IPS-NIHi11 (cell line): ENCODE results near the gene PTPRC.
"Not testable (repeated sequence)": the region's sequence is repeated elsewhere in the genome, so short reads cannot be mapped to it uniquely, and the experiment has no call there.

ENCODE experiments used
- DNase-seq: peaks from one replicate; pipeline ENCODE4 v3.0.0; 2012; ENCODE audit warnings: mixed read lengths, low spot score

PTPRC gene, protein sequence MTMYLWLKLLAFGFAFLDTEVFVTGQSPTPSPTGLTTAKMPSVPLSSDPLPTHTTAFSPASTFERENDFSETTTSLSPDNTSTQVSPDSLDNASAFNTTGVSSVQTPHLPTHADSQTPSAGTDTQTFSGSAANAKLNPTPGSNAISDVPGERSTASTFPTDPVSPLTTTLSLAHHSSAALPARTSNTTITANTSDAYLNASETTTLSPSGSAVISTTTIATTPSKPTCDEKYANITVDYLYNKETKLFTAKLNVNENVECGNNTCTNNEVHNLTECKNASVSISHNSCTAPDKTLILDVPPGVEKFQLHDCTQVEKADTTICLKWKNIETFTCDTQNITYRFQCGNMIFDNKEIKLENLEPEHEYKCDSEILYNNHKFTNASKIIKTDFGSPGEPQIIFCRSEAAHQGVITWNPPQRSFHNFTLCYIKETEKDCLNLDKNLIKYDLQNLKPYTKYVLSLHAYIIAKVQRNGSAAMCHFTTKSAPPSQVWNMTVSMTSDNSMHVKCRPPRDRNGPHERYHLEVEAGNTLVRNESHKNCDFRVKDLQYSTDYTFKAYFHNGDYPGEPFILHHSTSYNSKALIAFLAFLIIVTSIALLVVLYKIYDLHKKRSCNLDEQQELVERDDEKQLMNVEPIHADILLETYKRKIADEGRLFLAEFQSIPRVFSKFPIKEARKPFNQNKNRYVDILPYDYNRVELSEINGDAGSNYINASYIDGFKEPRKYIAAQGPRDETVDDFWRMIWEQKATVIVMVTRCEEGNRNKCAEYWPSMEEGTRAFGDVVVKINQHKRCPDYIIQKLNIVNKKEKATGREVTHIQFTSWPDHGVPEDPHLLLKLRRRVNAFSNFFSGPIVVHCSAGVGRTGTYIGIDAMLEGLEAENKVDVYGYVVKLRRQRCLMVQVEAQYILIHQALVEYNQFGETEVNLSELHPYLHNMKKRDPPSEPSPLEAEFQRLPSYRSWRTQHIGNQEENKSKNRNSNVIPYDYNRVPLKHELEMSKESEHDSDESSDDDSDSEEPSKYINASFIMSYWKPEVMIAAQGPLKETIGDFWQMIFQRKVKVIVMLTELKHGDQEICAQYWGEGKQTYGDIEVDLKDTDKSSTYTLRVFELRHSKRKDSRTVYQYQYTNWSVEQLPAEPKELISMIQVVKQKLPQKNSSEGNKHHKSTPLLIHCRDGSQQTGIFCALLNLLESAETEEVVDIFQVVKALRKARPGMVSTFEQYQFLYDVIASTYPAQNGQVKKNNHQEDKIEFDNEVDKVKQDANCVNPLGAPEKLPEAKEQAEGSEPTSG (N-terminal part only)

DNA sequence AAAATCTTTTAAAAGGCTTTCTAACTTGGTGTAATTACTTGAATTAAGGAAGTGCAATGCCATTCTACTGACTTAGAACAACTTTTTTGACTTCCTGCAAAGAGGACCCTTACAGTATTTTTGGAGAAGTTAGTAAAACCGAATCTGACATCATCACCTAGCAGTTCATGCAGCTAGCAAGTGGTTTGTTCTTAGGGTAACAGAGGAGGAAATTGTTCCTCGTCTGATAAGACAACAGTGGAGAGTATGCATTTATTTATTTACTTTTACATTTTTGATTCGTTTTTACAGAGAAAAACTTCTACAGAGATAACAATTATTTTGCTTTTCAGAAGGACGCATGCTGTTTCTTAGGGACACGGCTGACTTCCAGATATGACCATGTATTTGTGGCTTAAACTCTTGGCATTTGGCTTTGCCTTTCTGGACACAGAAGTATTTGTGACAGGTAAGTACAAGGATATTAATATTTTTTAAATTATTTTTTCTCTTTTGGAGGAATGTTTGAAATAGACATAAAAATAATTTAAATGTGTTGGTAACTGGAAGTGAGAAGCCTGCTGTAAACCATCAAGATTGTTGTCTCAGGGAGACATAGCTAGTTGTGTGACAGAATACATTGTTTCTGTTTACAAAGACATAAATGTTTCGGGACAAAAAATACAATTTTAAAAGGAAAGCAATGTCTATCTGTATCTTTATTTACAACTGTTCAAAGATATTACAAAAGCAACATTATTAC lies at the start of gene PTPRC:
PTPRC (plus strand) TSS at position 147 of the 742 bp plus-strand sequence; CDS start at position 376, 229 bp downstream.
- DNase-seq: no peak

DNA sequence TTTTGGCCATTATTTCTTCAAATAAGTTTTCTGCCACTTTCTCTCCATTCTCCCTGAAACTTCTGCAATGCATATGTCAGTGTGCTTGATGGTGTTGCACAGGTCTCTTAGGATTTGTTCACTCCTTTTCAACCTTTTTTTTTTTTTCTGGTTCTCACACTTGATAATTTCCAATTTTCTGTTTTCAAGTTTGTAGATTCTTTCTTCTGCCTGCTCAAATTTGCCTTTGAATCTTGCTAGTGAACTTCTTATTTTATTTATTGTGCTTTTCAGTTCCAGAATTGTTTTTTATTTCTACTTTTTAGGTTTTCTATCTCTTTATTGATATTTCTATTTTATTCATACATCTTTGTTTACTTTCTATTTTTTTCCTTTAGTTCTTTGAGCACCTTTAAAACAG lies 48.4 kb upstream of the PTPRC start:
- no peak for DNase-seq

DNA sequence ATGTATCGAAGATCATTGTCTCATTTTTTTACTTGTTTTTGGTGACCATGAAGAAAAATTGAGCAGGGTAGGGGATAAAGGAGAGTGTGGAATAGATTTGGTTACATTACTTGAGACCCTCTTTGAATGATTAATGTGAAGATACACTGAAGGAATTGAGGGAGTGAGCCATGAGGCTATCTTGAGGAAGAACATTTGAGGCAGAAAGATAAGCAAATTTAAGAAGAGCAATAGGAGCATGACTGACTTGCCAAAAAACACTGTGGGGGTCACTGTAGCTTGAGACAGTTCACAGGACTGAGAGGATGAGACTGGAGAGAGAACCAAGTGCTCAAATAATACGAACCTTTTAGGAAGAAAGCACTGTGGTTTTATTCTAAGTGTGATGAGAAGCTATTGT lies 43.1 kb upstream of the PTPRC start:
- no peak for DNase-seq

DNA sequence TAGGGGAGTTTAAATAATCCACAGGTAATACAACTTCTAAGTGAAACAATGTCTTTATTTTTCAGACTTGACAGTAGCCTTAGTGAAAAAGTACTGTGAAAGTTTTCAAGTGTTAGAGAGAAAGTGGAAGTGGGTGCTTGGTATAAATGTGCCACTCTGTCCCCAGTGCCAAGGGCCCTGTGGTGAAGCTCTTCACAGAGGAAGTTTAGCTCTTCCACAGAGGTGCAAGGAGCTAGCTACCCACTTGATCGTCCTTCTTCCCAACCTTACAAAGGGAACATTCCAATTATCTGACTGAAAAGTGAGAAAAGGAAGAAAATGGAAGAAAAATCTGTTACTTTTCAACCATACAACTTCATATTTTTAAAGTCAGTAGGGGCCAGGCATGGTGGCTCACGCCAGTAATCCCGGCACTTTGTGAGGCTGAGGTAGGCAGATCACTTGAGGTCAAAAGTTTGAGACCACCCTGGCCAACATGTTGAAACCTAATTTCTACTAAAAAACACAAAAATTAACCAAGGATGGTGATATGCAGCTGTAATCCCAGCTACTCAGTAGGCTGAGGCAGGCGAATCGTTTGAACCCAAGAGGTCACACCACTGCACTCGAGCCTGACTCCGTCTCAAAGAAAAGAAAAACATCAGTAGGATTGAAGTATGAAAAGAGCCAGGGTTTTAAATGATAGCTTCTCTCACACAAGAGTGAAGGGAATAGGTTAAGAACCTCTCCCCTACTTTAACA lies 41.0 kb upstream of the PTPRC start:
- DNase-seq: no peak

DNA sequence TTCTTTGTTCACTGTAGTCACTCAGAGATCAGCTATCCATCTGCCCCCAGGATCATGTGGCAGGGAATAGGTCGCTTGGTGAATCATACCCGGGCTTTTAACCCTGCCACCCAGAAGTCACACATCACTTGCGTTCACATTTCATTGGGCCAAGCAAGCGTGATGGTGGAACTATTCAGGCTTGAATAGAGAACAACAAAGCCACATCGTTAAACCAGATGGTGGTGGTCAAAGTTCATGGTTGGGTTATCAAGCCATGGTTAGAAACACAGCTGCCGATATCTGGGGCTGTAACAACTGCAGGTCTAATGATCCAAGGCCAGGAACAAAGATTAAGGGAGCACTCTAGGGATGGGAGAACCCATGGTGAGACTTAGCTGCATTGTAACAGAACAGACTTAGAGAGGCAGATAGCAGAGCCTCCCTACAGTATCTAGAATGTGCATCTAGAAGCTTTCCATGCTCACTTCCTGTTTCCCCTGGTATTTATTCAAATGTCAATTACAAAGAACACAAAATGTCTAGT lies 40.0 kb upstream of the PTPRC start:
- DNase-seq: no peak

DNA sequence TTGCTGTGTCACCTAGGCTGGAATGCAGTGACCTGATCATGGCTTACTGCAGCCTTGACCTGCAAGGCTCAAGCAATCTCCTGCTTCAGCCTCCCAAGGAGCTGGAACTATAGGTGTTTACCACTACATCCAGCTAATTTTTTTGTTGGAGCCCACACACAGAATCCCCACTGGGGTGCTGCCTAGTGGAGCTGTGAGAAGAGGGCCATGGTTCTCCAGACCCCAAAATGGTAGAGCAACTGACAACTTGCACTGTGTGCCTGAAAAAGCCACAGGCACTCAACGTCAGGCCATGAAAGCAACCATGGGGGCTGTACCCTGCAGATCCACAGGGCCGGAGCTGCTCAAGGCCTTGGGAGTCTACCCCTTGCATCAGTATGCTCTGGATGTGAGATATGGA lies 39.1 kb upstream of the PTPRC start:
- no peak for DNase-seq

DNA sequence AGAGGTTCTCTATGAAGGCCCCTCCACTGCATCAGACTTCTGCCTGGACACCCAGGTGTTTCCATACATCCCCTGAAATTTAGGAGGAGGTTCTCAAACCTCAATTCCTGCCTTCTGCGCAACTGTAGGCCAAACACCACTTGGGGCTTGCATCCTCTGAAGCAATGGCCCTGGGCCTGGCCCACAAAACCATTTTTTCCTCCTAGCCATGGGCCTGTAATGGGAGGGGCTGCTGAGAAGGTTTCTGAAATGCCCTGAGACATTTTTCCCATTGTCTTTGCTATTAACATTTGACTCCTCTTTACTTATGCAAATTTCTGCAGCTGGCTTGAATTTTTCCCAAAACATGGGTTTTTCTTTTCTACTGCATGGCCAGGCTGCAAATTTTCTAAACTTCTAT lies 37.9 kb upstream of the PTPRC start:
- no peak for DNase-seq

DNA sequence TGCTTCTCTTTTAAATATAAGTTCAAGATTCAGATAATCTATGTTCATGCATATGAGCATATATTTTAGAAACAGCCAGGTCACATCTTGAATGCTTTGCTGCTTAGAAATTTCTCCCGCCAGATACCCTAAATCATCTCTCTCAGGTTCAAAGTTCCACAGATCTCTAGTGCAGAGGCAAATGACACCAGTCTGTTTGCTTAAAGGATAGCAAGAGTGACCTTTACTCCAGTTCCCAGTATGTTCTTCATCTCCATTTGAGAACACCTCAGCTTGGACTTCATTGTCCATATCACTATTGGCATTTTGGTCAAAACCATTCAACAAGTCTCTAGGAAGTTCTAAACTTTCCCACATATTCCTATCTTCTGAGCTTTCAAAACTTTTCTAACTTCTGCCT lies 37.5 kb upstream of the PTPRC start:
- DNase-seq: not testable (repeated sequence)

DNA sequence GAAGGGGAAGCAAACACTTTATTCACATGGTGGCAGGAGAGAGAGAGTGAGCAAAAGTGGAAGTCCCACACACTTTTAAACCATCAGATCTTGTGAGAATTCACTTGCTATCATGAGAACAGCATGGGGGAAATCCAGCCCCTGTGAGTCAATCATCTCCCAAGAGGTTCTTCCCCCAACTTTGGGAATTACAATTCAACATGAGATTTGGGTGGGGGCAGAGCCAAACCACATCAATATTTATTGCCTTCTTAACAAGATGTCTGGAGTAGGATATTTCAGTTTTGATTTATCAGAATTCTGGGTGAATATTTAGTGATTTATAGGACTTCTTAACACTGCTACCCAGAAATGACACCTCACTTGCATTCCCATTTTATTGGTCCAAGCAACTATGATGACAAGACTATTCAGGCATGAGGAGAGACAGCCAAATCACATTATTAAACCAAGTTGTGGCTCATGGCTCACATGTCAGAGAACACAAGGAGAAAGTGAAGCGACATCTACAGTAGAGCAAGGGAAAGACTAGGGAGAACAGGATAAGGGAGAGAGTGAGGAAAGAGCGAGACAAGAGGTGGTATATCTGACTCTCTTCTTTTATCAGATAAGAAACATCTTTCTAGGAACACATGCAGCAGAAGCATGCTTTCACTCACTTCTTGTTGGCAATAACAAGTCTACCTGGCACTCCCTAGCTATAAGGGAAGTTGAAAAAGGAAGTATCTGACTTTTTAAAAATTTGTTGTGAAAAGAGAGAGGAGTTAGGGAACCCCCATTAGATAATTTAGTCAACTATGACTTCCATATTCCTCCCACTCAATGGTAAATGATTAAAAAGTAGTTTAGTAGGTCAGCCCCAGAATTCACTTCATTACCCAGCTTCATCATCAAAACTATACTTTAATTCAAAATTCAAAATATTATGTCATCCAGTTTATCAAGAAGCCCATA lies 36.6 kb upstream of the PTPRC start:
- no peak for DNase-seq

DNA sequence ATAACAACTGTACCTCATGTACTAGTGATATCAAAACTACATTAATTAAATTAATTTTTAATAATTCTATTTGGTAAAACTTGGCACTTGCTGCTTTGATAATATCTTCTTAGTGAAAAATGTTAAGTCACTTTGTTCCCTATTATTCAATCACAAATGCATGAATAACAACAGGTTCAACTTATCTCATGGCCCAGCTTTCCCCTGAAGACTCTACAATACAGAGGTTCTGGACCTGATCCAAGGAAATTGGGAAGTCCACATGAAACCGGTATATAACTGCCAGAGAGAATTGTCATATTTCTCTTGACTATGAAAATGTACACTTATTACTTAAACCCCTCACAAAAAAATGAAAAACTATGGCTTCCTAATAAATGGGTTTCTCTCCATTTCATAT lies 33.9 kb upstream of the PTPRC start:
- DNase-seq: no peak

DNA sequence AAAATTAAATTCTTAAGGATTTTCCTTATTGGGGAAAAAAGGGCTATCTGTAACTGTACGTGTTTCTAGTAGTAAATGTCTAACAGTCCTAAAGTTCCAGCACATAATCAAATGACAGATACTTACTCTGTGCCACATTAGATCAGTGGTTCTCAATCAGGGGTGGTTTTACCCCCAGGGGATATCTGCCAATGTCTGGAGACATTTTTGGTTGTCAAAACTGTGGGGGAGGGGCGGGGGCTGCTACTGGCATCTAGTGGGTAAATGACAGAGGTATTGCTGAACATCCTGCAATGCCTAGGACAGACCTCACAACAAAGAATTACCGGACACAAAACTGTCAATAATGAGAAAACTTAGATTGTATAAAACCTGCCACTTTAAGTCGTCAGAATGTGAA lies 33.4 kb upstream of the PTPRC start:
- no peak for DNase-seq

DNA sequence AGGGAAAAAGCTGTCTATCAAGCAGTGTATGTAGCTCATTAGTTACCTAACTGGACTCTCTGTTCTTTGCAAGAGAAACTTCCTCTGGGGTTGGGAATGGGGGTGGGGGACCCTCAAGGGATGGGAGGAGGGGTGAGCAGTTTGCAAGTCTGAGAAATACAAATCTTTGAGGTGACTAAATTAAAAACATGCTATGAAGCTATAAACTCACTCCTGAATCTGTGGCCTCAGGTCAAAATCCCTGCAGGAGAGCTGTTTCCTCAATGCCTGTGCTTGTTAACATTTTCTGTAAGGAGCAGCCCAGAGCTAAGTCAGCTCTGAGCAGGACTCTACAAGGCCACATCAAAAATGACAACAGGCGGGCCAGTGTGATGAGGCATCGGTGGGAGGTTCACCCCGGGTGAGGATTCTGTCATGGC lies 32.8 kb upstream of the PTPRC start:
- DNase-seq: no peak

DNA sequence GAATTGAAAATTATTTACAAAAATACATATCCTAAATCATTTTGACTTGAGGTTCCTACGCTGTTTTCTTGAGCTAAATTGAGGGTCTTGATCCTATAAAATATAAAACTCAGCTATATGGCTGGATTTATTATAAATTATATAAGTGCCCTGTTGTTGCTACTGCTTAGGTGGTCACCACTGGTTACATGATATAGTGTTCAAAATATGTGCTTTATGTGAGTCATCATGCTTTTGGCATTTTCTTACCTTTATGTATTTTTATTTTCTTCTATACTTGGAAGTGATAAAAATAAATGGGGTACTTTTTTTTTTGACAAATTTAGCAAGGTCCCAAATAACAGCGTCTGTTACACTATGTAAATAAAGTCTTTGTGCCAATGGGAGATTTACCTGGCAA lies 31.1 kb upstream of the PTPRC start:
- no peak for DNase-seq

DNA sequence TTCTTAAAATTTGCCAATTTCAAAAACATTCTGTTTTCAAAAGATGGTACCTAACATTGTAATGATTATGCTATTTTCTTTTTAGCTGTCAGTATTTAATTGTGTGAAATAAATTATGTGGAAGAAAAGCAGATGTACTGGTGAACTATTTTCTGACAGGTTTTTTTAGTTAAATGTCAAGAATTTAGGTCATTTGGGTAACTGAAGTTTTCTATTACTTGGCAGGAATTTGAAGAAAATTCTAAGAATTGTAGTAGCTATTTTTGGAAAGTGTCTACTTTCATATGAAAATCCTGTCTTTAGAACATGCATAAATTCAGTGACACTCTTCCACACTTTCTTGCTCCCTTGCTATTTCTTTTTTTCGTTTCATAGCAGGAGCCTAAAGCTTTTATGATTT lies 28.5 kb upstream of the PTPRC start:
- no peak for DNase-seq

DNA sequence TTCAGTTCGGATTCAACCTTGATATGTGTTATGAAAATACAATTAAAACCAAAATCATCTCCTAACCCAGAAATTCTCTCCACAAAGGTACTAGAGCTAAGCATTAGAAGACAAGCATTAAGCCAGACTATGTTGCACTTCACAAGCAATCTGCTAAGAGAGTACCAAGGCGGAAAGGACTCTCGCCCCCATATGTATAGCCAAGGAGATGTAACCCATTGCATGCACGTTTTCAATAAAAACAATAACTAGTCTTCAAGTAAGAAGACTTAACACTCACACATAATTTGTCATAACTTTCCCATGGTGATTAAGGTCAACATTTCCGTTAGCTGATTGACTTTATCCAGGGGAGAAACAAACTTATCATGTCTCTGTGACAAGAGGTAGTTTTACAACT lies 27.6 kb upstream of the PTPRC start:
- no peak for DNase-seq

DNA sequence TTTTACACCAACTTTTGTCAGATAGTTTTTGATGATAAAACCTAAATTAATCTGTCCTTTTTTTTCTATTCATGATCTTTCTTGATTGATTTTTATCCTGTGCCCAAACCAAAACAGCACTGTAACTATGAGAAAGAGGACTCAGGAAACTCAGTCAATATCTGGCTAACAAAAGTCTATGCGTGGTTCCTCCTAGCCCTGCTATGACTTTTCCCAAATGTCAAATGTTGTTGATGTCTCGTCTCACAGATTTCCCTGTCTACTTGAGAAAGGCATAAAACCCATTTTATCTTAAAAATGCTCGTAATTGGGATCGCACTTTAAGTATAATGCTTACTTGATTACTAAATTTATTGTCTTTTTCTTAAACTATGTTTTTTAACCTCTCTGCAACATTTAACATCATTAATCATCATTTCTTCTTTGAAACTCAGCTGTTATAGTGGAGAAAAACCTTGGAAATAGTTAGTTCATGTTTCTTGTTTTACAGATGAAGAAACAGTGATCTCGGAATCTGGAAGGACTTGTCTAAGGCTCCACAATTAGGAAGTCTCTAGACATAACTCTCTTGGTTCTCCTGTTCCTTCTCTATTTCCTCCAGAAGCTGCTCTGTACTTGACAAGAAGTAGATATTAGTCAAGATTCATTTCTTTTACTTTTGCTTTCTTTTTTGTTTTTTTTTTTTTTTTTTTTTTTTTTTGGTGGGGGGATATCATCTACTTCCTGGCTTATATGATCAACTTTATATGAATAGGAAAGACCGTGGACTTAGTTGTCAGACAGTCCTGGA lies 26.2 kb upstream of the PTPRC start:
- no peak for DNase-seq

DNA sequence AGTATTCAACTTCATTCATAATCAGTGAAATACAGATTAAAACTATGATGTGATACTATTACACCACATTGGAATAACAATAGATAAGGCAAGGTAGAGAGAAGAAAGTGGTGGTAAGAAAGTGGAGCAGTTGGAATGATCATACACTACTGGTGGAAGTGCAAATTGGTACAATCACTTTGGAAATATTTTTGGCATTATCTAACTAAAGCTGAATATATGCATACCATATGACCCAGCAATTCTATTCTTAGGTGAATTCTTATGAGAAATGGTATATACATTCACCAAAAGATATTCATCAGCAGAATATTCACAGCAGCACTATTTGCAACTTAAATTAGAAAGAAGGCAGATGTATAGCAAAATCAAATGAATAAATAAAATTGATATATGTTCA lies 21.4 kb upstream of the PTPRC start:
- no peak for DNase-seq

DNA sequence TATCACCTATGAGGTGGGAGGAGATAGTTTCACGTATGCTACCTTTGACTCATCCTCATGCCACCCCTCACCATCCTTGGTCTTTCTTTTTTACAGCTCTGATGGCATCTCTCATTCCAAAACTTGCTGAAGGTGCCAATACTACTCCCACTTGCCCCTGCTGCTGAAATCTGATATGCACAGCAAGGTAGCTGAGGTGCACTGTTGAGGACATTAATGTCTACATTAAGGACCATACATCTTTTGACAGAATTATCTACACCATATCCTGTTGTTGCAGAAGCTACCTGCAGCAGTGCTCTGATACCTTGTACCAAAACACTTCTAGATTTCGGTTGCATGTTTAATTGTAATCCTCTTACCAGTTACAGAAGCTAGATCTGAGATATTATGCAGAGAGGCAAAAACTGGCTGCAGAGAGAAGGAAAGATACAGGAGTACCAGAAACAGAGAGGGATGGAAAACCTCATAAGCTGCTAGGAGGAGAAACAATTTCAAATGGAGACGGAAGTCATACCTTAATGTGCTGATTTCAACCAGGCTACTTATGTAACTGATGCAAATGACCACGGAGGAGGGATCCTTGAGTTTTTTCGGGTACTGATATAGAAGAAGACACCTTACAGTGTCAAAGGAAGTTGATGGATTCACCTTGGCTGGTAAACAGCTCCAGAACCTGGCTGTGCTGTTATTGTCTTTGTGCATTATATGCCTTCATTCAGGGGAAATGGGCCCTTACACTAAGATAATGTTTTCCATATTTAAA lies 19.3 kb upstream of the PTPRC start:
- DNase-seq: no peak
